Activated T-helper 9 cell treated with anti-CD3 and anti-CD28 coated beads, Interleukin-2, amount 50 U/mL, for 16 hours (primary cell): ENCODE measurements around the gene UCKL1.

Experiments used
- DNase-seq: peaks from one replicate; pipeline ENCODE4 v3.0.0-alpha.2; 2020; ENCODE audit warnings: low read depth

The UCKL1 gene

GRCh38 chr20:63890201-63890576 is 66.0 kb downstream of the UCKL1 start:
- no peak for DNase-seq
